Stimulated activated CD8-positive, alpha-beta memory T cell treated with anti-CD3 and anti-CD28 coated beads, Interleukin-7, amount 100 ng/mL, for 1 hour (primary cell): ENCODE measurements around the gene C8G.

ENCODE experiments used
- DNase-seq, 2 donors: peaks; one replicate each; pipeline ENCODE4 v3.0.0-alpha.2; 2020; ENCODE audit warnings: low read depth in 2 of 2

Gene C8G

GRCh38 chr9:136920734-136921231 is 24.3 kb upstream of the C8G start:
- DNase-seq, result no peak

GRCh38 chr9:136921307-136921706 is 23.7 kb upstream of the C8G start:
- DNase-seq, result no peak

DNA sequence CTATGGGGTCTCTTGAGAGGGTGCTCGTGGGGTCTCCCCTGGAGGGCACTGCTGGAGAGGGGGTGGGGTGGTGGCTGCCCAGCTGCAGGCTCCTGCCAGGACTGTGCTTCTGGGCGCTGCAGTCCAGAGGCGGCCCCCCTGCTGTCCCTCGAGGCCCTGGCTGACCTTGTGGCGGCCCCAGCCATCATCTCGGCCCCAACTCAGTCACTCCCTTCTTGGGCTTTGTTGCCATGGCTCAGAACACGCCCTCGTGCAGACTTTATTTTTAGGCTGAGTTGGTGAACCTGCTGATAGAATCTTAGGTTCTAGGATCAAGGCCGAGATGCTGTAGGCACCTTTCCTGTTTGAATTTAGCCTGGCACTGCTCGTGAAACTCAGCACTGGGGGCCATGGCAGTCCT is 23.3 kb upstream of the C8G start:
- no peak for DNase-seq

DNA sequence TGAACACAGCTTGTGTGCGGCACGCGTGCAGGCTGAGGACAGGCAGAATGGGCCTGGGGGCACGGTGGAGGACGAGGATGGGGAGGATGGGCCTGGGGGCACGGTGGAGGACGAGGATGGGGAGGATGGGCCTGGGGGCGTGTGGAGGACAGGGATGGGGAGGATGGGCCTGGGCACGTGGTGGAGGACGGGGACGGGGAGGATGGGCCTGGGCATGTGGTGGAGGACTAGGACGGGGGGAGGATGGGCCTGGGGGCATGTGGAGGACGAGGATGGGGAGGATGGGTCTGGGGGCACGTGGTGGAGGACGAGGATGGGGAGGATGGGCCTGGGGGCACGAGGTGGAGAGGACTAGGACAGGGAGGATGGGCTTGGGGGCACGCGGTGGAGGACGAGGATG is 22.5 kb upstream of the C8G start:
- DNase-seq, result no peak

GRCh38 chr9:136923881-136924280 is 21.2 kb upstream of the C8G start:
- no peak for DNase-seq

GRCh38 chr9:136925414-136926153 is 19.5 kb upstream of the C8G start:
- no peak for DNase-seq

- no peak for DNase-seq
These were observed 18.8 kb upstream of the C8G start for GRCh38 chr9:136926154-136926704.

- no peak for DNase-seq
These were observed 18.3 kb upstream of the C8G start for GRCh38 chr9:136926749-136927148.

DNA sequence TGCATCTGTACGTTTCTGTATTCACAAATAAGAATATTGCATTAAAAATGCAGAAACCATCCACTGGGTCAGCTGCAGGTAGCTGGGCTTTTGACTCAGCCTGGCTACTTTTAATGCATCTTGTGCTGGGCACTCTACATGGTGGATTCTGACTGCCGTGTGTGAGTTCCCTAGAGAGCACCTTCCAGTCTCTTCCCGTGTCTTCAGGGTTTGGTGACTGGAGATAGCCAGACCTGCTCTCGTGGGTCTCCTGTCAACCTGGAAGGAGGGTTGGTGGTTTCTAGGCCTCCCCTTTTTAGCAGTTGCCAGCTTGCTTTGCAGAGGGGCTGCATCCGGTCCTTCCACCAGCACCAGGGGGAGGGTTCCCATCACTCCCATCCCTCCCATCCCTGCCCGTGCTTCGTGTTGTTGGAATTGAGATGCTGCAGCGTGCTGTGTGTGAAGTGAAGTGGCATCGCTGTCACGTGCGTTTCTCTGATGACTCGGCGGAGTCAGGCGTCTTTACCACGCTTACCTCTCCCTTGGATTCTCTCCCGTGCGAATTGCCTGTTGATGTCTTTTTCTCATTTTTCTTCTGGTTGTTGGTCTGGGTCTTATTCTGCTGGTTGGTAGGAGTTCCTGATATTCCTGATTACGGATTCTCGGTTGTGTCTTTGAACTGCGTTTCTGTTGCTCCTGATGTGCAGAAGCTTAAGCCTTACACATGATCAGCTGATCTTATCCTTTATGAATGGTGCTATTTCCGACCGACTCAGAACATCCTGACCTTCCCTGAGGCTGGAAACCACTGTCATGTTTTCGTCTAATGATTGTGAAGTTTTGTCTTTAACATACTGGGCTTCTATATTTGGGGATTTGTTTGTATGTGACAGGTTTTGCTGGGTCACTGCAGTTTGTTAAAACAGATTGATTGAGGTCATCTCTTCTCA is 17.4 kb upstream of the C8G start:
- no peak for DNase-seq

DNA sequence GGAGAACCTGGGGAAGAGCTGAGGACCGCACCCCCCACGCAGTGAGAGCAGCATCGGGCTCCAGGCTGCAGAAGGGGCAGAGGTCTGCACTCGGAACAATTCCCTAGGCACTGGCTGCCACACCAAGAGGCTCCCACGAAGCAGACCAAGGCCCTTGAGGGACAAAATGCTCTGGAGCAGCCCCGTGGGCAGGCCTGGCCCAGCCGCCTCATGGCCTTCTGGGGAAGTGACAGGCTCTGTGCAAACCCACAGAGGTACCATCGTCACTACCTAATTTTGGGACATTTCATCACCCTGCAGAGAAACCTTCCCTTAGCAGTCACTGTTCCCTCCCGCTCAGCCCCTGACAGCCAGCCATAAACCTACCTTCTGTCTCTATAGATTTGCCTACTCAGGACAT is 16.5 kb upstream of the C8G start:
- DNase-seq, result no peak

DNA sequence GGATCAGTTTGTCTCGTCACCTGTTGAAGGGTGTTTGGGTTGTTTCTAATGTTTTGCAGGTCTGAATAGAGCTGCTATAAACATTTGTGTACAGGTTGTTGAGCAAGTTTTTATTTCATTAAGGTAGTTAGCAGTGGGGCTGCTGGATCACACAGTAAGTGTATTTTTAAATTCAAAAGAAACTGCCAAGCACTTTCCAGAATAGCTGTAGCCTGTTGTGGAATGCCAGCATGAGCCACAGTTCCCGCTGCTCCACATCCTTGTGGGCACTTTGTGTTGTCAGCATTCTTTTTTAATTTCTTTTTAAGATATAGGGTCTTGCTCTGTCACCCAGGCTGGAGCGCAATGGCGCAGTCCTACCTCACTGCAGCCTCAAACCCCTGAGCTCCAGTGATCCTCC is 15.0 kb upstream of the C8G start:
- DNase-seq, result no peak

DNA sequence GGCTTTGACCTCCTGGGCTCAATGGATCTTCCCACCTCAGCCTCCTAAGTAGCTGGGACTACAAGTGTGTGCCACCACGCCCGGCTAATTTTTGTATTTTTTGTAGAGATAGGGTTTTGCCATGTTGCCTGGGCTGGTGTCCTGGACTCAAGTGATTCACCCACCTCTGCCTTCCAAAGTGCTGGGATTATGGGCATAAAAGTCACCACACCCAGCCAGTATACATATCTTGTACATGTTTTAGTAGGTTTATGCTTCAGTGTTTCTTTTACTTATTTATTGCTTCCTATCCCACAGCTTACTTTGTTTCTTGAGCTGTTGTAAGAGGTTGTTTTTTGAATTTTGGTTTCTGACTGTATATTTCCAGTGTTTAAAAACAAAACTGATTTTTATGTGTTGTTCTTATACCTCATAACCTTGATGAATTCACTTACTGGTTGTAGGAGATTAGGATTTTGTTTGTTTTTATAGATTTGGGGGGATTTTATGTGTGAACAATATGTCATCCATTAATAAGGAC is 13.4 kb upstream of the C8G start:
- DNase-seq, result no peak

GRCh38 chr9:136934277-136934676 is 10.8 kb upstream of the C8G start:
- DNase-seq, result no peak

- DNase-seq, result no peak
These were observed 9.4 kb upstream of the C8G start for GRCh38 chr9:136935651-136936050.

DNA sequence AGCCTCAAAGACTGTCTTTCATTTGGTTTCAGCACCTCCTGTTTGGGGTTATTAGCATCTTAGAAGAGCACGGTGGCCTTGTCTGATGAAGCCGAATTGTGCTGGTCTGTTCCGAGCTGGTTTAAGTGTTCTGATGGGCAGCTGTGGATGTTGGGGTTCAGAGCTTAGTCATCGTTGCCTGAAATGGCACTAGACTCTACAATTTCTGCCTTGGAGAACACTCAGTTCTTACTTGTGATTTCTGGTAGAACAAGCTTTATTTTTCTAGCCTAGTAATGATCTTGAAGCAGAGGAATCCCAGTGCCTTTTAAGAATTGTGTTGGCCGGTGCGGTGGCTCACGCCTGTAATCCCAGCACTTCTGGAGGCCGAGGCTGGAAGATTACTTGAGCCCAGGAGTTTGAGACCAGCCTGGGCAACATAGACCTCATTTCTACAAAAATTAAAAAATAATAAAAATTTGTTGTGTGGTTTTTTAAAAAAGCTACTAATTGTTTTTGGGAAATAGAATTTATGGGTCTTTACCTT is 8.3 kb upstream of the C8G start:
- DNase-seq, result no peak

GRCh38 chr9:136937186-136938001 is 7.6 kb upstream of the C8G start:
- DNase-seq, result no peak

GRCh38 chr9:136939431-136939995 is 5.5 kb upstream of the C8G start:
- DNase-seq, result no peak

- DNase-seq, result no peak
These were observed 5.0 kb upstream of the C8G start for GRCh38 chr9:136939996-136940525.

DNA sequence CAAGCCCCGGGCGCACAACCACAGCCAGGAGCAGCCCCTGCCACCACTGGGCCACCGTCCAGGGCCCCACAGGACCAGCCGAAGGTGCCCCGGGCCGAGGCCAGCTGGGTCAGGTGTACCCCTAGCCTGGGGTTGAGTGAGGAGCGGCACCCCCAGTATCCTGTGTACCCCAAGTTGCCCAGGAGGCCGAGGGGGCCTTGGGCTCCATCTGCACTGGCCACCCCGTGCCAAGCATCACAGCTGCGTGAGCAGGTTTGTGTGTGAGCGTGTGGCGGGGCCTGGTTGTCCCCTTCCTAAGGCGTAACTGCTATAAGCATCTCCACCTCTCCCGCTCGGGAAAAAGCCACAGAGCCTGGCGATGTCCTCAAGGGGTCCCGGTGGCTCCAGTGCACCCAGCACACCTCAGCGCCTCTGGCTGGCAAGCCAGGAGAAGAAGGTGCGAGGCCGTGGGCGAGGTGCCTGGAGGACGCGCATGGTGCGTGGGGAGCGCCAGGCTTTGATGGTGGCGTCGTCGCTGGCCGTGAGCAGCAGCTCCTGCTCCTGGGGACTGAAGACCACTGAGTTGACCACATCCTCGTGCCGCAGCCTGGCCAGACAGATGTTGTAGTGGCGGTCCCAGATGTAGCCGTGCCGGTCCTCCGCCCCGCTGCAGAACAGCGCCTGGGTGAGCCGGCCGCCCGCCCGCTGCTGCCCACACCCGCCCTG is 4.4 kb upstream of the C8G start:
- DNase-seq, result no peak
